ENCODE results near the gene ANK2. TPM values are rescaled to one million over a fixed set of nuclear protein-coding genes. Genes with fewer than 3 reads are reported as not detected.
"Not testable (repeated sequence)": the region's sequence is repeated elsewhere in the genome, so short reads cannot be mapped to it uniquely, and the experiment has no call there.

The ANK2 gene
- total RNA-seq, 1 experiment from 2014 or later, result 5.5 TPM

DNA sequence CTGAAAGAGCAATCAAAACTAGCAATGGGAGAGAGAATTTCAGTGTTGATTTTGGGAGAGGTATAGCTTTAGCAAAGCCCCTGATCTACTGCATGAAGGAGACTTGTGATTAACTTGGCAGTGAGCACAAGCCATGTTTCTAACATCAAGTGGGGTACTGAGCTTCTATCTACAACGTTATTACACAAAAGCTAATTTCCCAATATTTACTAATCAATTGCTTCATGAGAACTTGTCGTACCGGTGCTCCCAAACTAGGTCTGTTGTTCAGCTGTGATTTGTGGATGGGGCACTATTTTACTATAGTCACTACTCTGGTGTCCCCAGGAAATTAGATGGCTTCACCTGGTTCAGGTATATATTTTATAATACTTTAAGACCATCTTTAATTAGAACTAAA lies 16.2 kb downstream of the ANK2 start:
- TF ChIP-seq SIN3A (IDR thresholded peaks at IDR 0.05; ENCODE audit: borderline replicate concordance, insufficient read depth, low read depth, low read length), result no peak
- TF ChIP-seq, protein P1, sequence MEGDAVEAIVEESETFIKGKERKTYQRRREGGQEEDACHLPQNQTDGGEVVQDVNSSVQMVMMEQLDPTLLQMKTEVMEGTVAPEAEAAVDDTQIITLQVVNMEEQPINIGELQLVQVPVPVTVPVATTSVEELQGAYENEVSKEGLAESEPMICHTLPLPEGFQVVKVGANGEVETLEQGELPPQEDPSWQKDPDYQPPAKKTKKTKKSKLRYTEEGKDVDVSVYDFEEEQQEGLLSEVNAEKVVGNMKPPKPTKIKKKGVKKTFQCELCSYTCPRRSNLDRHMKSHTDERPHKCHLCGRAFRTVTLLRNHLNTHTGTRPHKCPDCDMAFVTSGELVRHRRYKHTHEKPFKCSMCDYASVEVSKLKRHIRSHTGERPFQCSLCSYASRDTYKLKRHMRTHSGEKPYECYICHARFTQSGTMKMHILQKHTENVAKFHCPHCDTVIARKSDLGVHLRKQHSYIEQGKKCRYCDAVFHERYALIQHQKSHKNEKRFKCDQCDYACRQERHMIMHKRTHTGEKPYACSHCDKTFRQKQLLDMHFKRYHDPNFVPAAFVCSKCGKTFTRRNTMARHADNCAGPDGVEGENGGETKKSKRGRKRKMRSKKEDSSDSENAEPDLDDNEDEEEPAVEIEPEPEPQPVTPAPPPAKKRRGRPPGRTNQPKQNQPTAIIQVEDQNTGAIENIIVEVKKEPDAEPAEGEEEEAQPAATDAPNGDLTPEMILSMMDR (IDR thresholded peaks at IDR 0.05), result no peak
- H3K27ac ChIP-seq (ENCODE audit: low read length), result no peak overlapping the region
- ChIA-PET POLR2A (no interaction called here), CTCF (no interaction called here)
- DNase-seq (ENCODE audit: low read depth, low spot score), result no peak
- intact Hi-C loops (cut with micrococcal nuclease; ENCODE audit: unreplicated experiment), result no loop called here
- H3K27me3 ChIP-seq (ENCODE audit: control insufficient read depth, insufficient read depth, low read length), result no peaks in the 10 kb centered on the region
- no peak overlapping the region for H3K4me3 ChIP-seq (ENCODE audit: low read depth in 2 of 2, low read length in 2 of 2)
- no peaks in the 10 kb centered on the region for H3K36me3 ChIP-seq (ENCODE audit: control insufficient read depth, insufficient read depth, low read length)
- no peaks in the 10 kb centered on the region for H3K4me1 ChIP-seq (ENCODE audit: control insufficient read depth, insufficient read depth, low read length)
- in situ Hi-C loops (cut with HindIII; ENCODE audit: low pct_unique_long_range_greater_than_20kb, low sequenced_read_pairs), result no loop called here
- BruUV-seq (replicated peaks), result no TSS peak
- ATAC-seq, result no peak
- H3K9me3 ChIP-seq (ENCODE audit: control insufficient read depth, insufficient read depth, low read depth, low read length), result no peaks in the 10 kb centered on the region

DNA sequence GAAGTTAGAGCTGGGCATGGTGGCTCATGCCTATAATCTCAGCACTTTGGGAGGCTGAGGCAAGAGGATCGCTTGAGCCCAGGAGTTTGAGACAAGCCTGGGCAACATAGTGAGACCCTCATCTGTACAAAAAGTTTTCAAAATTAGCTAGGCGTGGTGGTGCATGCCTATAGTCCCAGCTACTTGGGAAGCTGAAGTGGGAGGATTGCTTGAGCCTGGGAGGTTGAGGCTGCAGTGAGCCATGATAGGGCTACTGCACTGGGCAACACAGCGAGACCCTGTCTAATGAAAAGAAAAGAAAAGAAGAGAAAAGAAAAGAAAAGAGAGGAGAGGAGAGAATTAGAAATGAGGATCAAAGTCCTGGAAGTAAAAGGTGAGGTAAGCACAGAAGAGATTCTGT lies 19.3 kb downstream of the ANK2 start:
- POLR2A ChIA-PET; ATAC-seq; H3K4me1 ChIP-seq (ENCODE audit: control insufficient read depth, insufficient read depth, low read length); intact Hi-C loops (cut with micrococcal nuclease; ENCODE audit: unreplicated experiment); in situ Hi-C loops (cut with HindIII; ENCODE audit: low pct_unique_long_range_greater_than_20kb, low sequenced_read_pairs); H3K9me3 ChIP-seq (ENCODE audit: control insufficient read depth, insufficient read depth, low read depth, low read length); H3K4me3 ChIP-seq (ENCODE audit: low read depth in 2 of 2, low read length in 2 of 2); CTCF ChIA-PET; H3K27ac ChIP-seq (ENCODE audit: low read length); BruUV-seq (replicated peaks); DNase-seq (ENCODE audit: low read depth, low spot score); H3K27me3 ChIP-seq (ENCODE audit: control insufficient read depth, insufficient read depth, low read length); H3K36me3 ChIP-seq (ENCODE audit: control insufficient read depth, insufficient read depth, low read length): not testable (repeated sequence)

- no peak for ATAC-seq
- BruUV-seq (replicated peaks), result no TSS peak
- no peaks in the 10 kb centered on the region for H3K36me3 ChIP-seq (ENCODE audit: control insufficient read depth, insufficient read depth, low read length)
- intact Hi-C loops (cut with micrococcal nuclease; ENCODE audit: unreplicated experiment), result no loop called here
- no peak for DNase-seq (ENCODE audit: low read depth, low spot score)
- ChIA-PET POLR2A (no interaction called here), CTCF (no interaction called here)
- no peak overlapping the region for H3K4me3 ChIP-seq (ENCODE audit: low read depth in 2 of 2, low read length in 2 of 2)
- no peaks in the 10 kb centered on the region for H3K27me3 ChIP-seq (ENCODE audit: control insufficient read depth, insufficient read depth, low read length)
- H3K9me3 ChIP-seq (ENCODE audit: control insufficient read depth, insufficient read depth, low read depth, low read length), result no peaks in the 10 kb centered on the region
- no peak overlapping the region for H3K27ac ChIP-seq (ENCODE audit: low read length)
- no peaks in the 10 kb centered on the region for H3K4me1 ChIP-seq (ENCODE audit: control insufficient read depth, insufficient read depth, low read length)
- in situ Hi-C loops (cut with HindIII; ENCODE audit: low pct_unique_long_range_greater_than_20kb, low sequenced_read_pairs), result no loop called here
- TF ChIP-seq TCF7L2 (IDR thresholded peaks at IDR 0.05; ENCODE audit: low read depth, low read length) (no peak), SIN3A (IDR thresholded peaks at IDR 0.05; ENCODE audit: borderline replicate concordance, insufficient read depth, low read depth, low read length) (no peak), POLR2AphosphoS5 (IDR thresholded peaks at IDR 0.05; ENCODE audit: low read depth, low read length) (no peak), REST (IDR thresholded peaks at IDR 0.05; ENCODE audit: insufficient read depth in 1 of 2, low read depth in 2 of 2, low read length in 1 of 2) (no peak)
- TF ChIP-seq, protein P1 (IDR thresholded peaks at IDR 0.05), result no peak
Observed at GRCh38 chr4:113069212-113069892, 19.9 kb downstream of the ANK2 start.

All from Panc1 (cell line).